GM19438 (cell line): Measurements from ENCODE around the gene GSK3B.
"Not testable (repeated sequence)": the region's sequence is repeated elsewhere in the genome, so short reads cannot be mapped to it uniquely, and the experiment has no call there.

Experiments
- ATAC-seq: cut with Tn5 transposase; IDR thresholded peaks from one replicate; pipeline ENCODE4 v1.9.1; 2021; ENCODE audit warnings: low read depth; ENCODE audit not compliant: unreplicated experiment

GSK3B gene

GRCh38 chr3:120057626-120058025 lies 36.6 kb downstream of the GSK3B start:
- ATAC-seq: peak; percentile 61

DNA sequence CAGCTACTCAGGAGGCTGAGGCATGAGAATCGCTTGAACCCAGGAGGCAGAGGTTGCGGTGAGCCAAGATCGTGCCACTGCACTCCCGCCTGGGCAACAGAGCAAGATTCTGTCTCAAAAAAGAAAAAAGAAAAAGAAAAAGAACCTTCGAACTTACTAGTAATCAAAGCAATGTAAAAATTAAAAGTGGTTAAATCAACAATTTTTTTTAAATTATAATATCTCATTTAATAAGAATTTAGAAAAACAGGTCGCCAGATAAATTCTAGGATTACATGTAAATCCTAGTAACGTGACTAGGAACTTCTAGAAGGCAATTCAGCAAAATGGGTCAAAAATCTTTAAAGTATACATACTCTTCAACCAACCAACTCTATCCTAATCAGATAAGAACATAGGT lies 37.2 kb downstream of the GSK3B start:
- no peak for ATAC-seq

DNA sequence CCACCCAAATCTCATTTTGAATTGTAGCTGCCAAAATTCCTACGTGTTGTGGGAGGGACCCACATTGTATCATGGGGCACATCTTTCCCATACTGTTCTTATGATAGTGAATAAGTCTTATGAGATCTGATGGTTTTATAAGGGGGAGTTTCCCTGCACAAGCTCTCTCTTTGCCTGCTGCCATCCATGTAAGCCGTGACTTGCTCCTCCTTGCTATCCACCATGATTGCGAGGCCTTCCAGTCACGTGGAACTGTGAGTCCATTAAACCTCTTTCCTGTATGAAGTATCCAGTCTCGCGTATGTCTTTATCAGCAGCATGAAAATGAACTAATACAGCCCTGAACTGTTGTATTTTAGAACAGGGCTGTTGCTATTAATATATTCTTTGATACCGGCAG lies 40.6 kb downstream of the GSK3B start:
- not testable (repeated sequence) for ATAC-seq

DNA sequence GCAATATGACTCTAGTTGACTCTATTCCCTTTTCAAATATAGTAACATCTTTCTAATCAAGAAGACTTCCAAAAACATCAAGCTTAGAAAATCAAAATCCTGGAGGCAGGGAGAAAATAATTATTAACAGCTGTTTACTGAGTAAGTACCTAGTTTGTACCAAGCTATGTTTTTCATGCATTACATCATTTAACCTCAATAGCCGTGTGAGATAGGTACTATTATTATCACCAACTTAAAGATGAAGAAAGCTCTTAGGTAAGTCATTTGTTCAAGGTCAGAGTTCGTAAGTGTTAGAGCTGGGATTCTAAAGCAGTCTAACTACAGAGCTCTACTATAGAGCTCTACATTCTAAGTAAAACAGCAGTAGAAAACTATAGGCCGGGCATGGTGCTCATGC lies 41.6 kb downstream of the GSK3B start:
- ATAC-seq: peak; percentile 37

DNA sequence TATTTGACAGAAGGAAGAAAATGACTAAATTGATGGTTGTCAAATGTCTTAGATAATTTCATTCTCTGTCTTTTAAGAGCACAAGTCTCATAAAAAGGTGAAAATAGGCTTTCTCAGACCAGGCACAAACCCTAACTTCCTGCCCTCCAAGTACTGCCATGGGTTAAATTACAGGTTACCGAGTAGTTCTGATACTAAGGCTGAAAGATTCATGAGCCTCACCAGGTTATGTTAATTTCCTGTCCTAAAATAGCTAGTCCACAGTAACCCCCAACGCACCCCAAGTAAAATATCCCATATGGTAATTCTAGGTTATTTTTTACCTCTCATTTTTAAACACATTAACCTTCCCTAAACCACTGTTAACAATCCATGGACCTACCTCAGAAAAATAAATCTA lies 42.0 kb downstream of the GSK3B start:
- ATAC-seq: peak; percentile 84

GRCh38 chr3:120051570-120051969 lies 42.7 kb downstream of the GSK3B start:
- ATAC-seq: not testable (repeated sequence)

GRCh38 chr3:120049881-120050539 lies 44.2 kb downstream of the GSK3B start:
- no peak for ATAC-seq

- ATAC-seq: no peak
Observed at GRCh38 chr3:120049072-120049471, 45.2 kb downstream of the GSK3B start.

GRCh38 chr3:120048355-120049041 lies 45.7 kb downstream of the GSK3B start:
- ATAC-seq: no peak

DNA sequence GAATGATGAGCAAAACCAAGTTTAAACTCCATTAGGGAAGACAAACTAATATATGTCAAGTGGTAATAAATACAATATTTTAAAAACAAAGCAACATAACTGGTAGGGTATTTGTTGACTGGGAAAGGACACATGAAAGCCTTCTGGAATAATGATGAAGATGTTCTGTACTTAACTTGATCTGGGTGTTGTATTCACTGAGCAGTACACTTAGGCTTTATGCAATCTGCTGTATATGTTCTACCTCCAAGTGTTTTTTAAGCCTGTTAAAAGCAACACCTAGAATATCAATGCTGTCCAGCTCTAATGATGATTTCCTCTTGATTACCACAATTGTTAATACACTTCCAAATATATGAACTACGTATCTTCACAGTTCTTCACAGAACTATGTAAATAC lies 46.6 kb downstream of the GSK3B start:
- no peak for ATAC-seq

DNA sequence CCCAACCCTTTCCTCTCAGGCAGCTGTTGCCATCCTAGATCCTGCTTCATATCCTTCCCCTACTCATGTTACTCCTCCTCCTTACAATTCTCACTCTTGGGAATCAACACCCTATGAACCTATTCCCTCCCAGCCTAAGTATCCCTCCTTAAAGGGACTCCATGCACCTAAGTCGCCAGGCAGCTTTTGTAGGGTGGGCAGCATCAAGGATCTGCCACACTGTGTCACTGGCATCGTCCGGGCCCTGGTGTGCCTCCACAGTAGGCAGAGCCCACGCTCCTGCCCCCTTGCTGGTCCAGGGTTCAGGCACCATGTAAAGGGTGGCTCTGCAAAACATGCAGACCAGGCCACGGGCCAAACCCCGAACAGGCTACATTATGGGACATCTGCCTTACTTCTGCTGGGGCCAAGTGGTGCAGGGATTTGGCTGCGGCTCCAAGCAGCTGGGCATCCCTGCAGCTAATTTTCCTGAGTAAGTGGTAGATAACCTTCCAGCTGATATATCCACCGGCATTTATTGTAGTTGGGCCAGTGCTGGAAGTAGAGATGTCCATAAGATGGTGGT lies 53.4 kb downstream of the GSK3B start:
- no peak for ATAC-seq

DNA sequence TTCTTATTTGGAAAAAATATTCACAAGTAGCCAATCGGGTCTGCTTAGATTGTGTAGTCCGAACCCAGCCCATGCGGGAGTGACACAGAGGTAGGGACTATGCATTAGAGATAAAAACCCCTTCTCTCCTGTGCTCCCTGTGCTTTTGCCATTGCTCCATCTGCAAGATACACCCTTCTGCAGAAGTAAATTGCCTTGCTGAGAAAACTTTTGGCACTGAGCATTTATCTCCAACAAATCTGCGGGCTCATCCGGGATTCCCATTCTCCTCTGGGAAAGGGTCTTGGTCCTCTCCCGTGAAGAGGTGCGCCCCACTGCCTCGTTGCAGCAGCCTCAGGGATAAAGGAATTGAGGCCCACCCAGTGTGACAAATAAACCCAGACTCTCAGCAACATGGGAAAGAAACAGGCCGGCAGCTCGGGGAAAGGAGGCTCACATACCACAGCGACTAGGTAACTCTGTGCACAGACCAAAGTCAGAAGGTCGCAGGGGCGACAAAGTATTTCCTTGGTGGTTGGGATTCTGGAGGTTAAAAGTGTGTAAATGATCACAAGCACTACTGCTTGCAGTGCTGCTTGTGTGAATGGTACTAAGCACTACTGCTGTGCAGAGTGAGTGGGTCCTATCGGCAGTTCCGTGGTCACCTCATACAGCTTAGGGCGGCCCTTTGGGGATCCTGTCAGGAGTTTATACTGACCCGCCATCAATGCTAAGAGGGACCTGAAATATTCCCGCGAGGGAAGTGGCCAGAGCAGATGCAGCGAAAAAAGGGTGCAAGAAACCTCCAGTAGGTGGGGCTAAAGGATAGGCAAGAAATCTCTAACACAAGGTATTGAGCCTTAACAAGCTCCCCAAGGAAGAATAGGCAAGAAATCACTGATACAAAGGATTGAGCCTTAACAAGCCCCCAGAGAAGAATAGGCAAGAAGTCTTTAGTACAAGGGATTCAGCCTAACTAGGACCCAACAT lies 54.3 kb downstream of the GSK3B start:
- no peak for ATAC-seq

DNA sequence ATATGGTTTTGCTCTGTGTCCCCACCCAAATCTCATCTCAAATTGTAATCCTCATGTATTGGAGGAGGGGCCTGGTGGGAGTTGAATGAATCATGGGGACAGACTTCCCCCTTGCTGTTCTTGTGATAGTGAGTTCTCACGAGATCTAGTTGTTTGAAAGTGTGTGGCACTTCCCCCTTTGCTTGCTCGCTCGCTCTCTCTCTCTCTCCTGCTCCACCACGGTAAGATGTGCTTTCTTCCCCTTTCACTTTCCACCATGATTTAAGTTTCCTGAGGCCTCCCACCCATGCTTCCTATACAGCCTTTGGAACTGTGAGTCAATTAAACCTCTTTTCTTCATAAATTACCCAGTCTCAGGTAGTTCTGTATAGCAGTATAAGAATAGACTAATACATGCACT lies 60.7 kb downstream of the GSK3B start:
- ATAC-seq: no peak

- no peak for ATAC-seq
Observed at GRCh38 chr3:120031561-120031960, 62.7 kb downstream of the GSK3B start.

- no peak for ATAC-seq
Observed at GRCh38 chr3:120029749-120030148, 64.5 kb downstream of the GSK3B start.

- ATAC-seq: no peak
Observed at GRCh38 chr3:120028271-120029047, 65.8 kb downstream of the GSK3B start.

DNA sequence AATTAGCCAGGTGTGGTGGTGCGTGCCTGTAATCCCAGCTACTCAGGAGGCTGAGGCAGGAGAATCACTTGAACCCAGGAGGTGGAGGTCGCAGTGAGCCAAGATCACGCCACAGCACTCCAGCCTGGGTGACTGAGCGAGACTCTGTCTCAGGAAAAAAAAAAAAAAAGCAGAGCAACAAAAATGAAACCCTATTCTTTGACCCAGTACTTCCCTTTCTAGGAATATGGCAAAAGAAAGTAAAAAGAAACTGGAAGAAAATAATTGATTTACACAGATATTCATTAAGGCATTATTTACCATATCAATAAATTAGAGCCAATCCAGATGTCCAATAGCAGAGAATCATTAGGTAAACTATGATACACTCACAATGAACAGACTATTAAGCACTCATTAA lies 67.0 kb downstream of the GSK3B start:
- no peak for ATAC-seq

DNA sequence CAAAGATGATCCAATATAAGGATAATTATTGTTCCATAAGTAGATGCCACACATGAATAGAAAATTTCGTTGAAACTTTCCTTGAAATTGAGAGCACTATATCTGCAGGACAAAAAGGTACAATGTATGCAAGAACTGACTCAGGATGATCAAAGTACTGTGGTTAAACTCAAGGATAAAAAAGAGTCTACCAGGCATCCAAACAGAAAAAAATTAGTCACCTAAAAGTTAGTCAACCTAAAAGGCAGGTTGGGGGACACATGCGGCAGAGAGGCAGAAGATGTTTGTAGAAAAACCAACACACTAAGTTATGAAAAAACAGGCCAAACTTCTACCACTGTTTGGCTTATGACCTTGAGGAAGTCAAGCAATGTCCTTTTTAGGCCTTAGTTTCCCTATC lies 68.7 kb downstream of the GSK3B start:
- ATAC-seq: no peak

DNA sequence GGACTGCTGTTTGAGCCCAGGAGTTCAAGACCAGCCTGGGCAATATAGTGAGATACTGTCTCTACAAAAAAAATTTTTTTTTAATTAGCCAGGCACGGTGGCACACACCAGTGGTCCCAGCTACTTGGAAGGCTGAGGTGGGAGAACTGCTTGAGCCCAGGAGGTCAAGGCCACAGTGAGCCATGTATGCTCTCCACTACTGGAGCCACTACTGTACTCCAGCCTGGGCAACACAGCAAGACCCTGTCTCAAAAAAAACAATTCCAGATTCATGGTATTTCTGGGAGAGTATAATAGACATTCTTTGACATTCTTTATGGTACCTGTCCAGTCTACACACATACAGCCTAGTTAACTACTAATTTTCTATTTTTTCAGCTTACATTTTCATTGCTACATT lies 70.1 kb downstream of the GSK3B start:
- ATAC-seq: no peak

DNA sequence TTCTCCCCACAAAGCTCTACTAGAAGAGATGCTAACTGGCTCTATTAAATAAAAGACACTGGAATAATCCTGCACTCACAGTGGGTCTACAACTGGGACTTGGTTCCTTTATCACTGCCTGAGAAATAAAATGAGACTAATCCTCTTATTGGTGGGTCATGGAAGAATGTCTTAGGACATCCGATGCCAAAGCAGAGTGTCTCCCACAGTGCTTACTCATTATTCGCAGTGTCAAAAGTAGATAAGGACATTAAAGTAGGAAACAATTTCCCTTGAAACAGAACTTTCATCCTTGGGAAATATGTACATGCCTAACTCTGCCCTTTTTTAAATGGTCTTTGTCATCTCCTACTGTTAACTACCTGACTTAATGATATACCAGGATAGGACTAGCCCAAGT lies 71.5 kb downstream of the GSK3B start:
- no peak for ATAC-seq
